DND-41 (cell line): ENCODE results near the gene ROMO1.
A peak's percentile ranks its signal among the peaks of the same experiment; 100 is the strongest.

ENCODE experiments used
- ATAC-seq: fragments of 200-7000 bp; cut with Tn5 transposase; 3 replicates; pipeline ENCODE4 v1.9.1; 2021; ENCODE audit warnings: low read depth; ENCODE audit not compliant: insufficient read depth
- DNase-seq: peaks from one replicate; pipeline ENCODE4 v3.0.0-alpha.2; 2020
- H2AFZ ChIP-seq: 2 replicates; pipeline ENCODE4 v1.6.0; 2012; ENCODE audit warnings: low read depth, low read length
- H3K27ac ChIP-seq: 2 replicates; pipeline ENCODE4 v1.5.1; 2012; ENCODE audit warnings: low read length, inconsistent platforms
- H3K27me3 ChIP-seq: fragments of 200-600 bp; sonication (generic); 2 replicates; pipeline ENCODE4 v1.6.0; 2012; ENCODE audit warnings: low read length, mild to moderate bottlenecking, inconsistent platforms; ENCODE audit not compliant: insufficient read depth, poor library complexity
- H3K36me3 ChIP-seq: 2 replicates; pipeline ENCODE4 v1.5.1; 2012; ENCODE audit warnings: low read length, inconsistent platforms; ENCODE audit not compliant: insufficient read depth
- H3K4me1 ChIP-seq: 2 replicates; pipeline ENCODE4 v1.5.1; 2012; ENCODE audit warnings: mild to moderate bottlenecking, low read length; ENCODE audit not compliant: insufficient read depth
- H3K4me2 ChIP-seq: 2 replicates; pipeline ENCODE4 v1.6.0; 2012; ENCODE audit warnings: mild to moderate bottlenecking, moderate library complexity, low read length, inconsistent platforms; ENCODE audit not compliant: insufficient read depth
- H3K4me3 ChIP-seq, 2 experiments: fragments of 200-600 bp in 1 of 2; shearing (Covaris generic) in 1 of 2; 2 replicates each; pipeline ENCODE4 v1.5.1; 2012 to 2016; ENCODE audit warnings: inconsistent platforms in 2 of 2, low read length in 2 of 2, mild to moderate bottlenecking in 2 of 2, low read depth in 1 of 2, moderate library complexity in 1 of 2
- H3K79me2 ChIP-seq: 2 replicates; pipeline ENCODE4 v1.6.0; 2012; ENCODE audit warnings: low read length, inconsistent platforms; ENCODE audit not compliant: insufficient read depth
- H3K9ac ChIP-seq: 2 replicates; pipeline ENCODE4 v1.6.0; 2012; ENCODE audit warnings: low read depth, mild to moderate bottlenecking, inconsistent platforms, low read length, moderate library complexity
- H3K9me3 ChIP-seq: 2 replicates; pipeline ENCODE4 v1.5.1; 2012; ENCODE audit warnings: low read length, moderate library complexity, mild to moderate bottlenecking, inconsistent platforms; ENCODE audit not compliant: insufficient read depth, severe bottlenecking
- H4K20me1 ChIP-seq: 2 replicates; pipeline ENCODE4 v1.6.0; 2012; ENCODE audit warnings: low read length; ENCODE audit not compliant: insufficient read depth
- CTCF ChIP-seq: IDR thresholded peaks from 2 replicates; pipeline ENCODE4 v1.5.1; 2012; ENCODE audit warnings: borderline replicate concordance, low read length, moderate library complexity, mild to moderate bottlenecking; ENCODE audit not compliant: poor library complexity, severe bottlenecking; ENCODE audit errors: extremely low read depth
- EZH2 ChIP-seq: IDR thresholded peaks from 3 replicates; pipeline ENCODE4 v1.6.1; 2012; ENCODE audit warnings: borderline replicate concordance, low read depth, mild to moderate bottlenecking, moderate library complexity, low read length, inconsistent platforms; ENCODE audit not compliant: severe bottlenecking

Gene ROMO1

GRCh38 chr20:35731862-35732643 is 32.8 kb downstream of the ROMO1 start:
- Histone ChIP-seq H3K4me1 (peaks cover 57% of the 10 kb centered on the region), H2AFZ (no peak overlapping the region), H3K9ac (no peak overlapping the region), H4K20me1 (peaks cover 97% of the 10 kb centered on the region), H3K4me2 (peak overlapping the region; percentile 89; the same call in 1 of the 2 replicates), H3K27me3 (no peaks in the 10 kb centered on the region), H3K36me3 (peaks cover 99% of the 10 kb centered on the region), H3K4me3 (no peak overlapping the region; a peak in 1 of 4 replicates), H3K9me3 (no peaks in the 10 kb centered on the region), H3K79me2 (peaks cover 99% of the 10 kb centered on the region), H3K27ac (no peak overlapping the region)
- ATAC-seq, result no peak
- no peak for DNase-seq
- TF ChIP-seq EZH2 (no peak), CTCF (no peak)

- Histone ChIP-seq H3K9me3 (no peaks in the 10 kb centered on the region), H3K4me2 (peak overlapping the region; percentile 89; the same call in 1 of the 2 replicates), H3K36me3 (peaks cover 100% of the 10 kb centered on the region), H2AFZ (no peak overlapping the region), H3K27me3 (no peaks in the 10 kb centered on the region), H3K4me1 (peaks cover 62% of the 10 kb centered on the region), H3K4me3 (no peak overlapping the region), H3K27ac (no peak overlapping the region), H3K79me2 (peaks cover 100% of the 10 kb centered on the region), H4K20me1 (peaks cover 98% of the 10 kb centered on the region), H3K9ac (no peak overlapping the region)
- TF ChIP-seq EZH2, result no peak
- no peak for TF ChIP-seq CTCF
- DNase-seq (no peak), ATAC-seq (no peak)
Measured at GRCh38 chr20:35732644-35732982, 33.4 kb downstream of the ROMO1 start.

- Histone ChIP-seq H3K4me3 (no peak overlapping the region), H3K9ac (no peak overlapping the region), H3K27me3 (no peaks in the 10 kb centered on the region), H3K9me3 (no peaks in the 10 kb centered on the region), H3K79me2 (peaks cover 100% of the 10 kb centered on the region), H2AFZ (no peak overlapping the region), H3K4me2 (peak overlapping the region; percentile 89; the same call in 1 of the 2 replicates), H3K36me3 (peaks cover 99% of the 10 kb centered on the region), H3K4me1 (peaks cover 78% of the 10 kb centered on the region), H4K20me1 (peaks cover 96% of the 10 kb centered on the region), H3K27ac (no peak overlapping the region)
- ATAC-seq (no peak), DNase-seq (no peak)
- TF ChIP-seq CTCF, result no peak
- no peak for TF ChIP-seq EZH2
Measured at GRCh38 chr20:35734374-35734773, 35.2 kb downstream of the ROMO1 start.
